HG02763 (cell line): ENCODE measurements around the gene TXNRD2.

Experiments
- ATAC-seq: cut with Tn5 transposase; IDR thresholded peaks from one replicate; pipeline ENCODE4 v1.9.1; 2021; ENCODE audit warnings: mild to moderate bottlenecking, moderate library complexity; ENCODE audit not compliant: unreplicated experiment

Gene TXNRD2

DNA sequence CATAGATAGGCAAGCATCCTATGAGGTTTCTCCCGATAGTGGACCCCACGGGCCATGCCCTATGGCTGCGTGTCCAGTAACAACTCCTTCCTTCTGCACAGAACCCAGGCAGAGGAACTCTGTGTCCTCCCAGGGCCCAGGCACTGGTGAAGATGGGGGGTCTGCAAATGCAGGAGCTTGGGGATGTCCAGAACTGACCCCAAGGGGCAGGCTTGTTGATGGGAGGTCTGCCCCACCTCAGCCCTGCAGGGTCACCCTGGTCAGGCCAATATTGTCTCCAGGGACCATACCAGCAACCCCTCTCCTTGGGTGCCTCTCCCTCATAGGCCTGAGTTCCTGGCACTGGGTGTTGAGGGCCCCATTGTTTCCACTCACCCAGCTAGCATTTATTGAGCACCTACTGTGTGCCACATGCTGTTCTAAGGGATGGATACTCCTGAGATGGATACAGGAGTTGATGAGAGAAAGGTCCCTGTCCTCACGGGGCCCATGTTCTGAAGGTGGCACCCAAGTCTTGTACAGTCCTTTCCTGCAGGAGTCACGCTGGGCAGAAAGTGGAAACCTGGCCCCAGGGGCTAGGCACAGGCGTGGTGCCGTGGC, 26.3 kb upstream of the TXNRD2 start:
- ATAC-seq: no peak

DNA sequence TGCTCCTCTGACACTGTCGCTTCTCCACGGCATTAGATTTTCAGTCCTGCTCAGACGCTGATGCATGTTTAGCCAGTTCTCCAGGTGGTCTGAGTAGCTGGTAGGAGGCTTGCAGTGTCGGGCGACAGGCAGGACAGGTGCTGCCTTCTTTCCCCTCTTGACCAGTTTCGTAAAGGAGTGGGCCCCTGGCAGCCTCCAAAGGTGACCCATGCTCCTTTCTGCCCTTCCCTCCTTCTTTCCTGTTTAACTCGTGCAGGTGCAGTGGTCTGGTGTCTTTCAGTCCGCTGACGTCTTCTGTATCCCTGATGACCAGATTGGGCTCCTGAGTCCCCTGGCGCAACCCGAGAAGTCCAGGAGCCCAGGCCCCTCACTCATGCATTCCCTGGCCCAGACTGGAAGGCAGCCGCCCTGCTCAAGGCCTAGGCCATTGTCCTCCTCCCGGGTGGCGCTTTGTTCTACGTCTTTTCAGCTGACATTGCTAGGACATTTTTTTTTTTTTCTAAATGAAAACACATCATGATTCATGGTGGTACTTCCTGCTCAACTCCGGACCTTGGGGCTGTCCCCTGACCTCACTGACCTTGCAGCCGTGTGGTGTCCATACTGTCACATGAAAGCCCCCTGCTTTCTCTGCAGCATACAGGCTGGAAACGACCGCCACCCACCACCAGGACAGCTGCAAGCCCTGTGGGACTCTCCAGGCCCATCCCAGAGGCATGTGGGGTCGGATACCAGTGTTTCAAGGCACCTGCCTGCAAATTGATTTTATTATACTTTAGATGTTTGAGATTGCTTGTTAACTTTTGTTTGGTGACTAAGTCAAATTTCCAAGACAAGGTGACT, 25.5 kb upstream of the TXNRD2 start:
- ATAC-seq: no peak

DNA sequence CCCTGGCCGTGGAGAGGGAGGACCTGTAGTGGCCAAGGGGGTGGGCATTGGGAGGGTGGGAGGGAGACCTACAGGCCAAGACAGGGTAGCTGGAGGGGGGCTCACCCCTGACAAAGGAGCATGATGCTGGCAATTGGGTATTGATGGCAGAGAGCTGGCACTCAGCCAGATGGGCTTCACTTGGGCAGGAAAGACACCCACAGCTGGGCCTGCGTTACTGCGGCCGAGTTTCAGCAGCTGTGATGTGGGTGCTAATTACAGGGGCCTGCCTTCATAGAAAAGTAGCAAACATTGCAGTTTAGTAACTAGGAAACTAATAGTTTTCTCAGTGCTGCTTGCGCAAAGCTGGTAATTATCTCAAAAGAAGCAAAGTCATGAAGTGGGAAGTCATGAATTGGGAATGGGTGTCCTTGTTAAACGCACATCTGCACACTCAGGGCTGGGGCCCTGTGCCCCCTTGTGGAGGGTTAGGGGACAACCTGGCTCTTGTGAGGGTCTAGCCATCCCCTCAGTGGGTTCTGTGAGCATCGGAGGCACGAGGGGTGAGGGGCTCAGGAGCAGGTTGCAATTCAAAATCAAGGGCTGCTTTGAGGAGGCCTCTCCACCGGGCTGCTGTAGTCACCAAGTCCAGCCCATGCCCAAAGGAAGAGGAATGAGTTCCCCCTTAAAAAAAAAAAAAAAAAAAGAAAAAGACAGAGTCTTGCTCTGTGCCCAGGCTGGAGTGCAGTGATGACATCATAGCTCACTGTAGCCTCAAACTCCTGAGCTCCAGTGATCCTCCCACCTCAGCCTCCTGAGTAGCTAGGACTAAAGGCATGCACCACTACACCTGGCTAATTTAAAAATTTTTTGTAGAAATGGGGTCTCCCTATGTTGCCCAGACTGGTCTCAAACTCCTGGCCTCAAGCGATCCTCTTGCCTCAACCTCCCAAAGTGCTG, 24.4 kb upstream of the TXNRD2 start:
- no peak for ATAC-seq

DNA sequence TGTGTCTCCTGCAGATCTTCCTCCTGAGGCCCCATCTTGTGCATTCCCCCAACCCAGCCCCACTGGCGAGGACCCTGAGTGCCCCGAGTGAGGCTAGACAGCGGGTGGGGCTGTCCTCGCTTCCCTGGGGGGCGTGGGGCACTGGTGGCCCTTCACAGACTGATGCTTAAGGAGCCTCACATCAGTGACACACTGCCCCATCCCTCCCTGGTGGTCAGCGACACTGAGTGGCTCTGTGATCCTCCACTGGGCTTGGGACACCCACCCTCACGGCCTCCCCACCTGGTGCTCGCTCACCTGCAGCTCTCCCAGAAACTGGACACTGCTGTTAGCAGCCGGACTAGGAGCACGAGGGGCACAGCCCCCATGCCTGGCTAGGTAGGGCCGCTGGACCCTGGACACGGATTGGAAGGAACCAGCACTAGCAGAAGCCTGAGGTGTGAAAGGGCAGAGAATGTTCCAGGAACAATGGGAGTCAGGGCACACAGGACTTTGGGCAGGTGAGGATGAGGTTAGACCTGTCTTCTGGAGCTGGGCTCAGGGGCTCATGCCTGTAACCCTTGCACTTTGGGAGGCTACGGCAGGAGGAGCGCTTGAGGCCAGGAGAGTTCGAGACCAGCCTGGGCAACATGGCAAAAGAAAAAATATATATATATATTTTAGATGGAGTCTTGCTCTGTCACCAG, 23.2 kb upstream of the TXNRD2 start:
- ATAC-seq: no peak

DNA sequence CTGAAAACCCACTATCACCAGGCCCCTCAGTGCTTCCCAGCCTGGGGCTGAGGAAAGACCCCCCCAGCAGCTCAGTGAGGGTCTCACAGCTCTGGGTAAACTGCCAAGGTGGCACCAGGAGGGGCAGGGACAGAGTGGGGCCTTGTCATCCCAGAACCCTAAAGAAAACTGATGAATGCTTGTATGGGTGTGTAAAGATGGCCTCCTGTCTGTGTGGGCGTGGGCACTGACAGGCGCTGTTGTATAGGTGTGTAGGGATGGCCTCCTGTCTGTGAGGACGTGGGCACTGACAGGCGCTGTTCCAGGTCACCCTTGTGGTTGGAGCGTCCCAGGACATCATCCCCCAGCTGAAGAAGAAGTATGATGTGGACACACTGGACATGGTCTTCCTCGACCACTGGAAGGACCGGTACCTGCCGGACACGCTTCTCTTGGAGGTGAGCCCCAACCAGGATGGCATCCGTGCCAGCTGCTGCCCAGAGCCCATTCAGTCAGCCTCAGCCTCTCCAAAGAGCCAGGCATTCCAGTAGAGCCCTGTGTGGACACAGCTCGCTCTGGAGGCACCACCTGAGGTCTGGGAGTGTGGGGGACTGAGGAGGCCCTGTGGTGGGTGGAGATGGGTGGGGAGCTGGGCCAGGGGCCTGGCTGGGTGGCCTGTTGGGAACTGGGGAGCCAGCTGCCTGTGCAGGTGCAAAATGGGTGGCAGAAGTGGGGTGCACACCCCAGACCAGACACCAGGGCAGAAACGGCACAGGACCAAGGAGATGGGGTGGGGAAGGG, 22.4 kb upstream of the TXNRD2 start:
- no peak for ATAC-seq

DNA sequence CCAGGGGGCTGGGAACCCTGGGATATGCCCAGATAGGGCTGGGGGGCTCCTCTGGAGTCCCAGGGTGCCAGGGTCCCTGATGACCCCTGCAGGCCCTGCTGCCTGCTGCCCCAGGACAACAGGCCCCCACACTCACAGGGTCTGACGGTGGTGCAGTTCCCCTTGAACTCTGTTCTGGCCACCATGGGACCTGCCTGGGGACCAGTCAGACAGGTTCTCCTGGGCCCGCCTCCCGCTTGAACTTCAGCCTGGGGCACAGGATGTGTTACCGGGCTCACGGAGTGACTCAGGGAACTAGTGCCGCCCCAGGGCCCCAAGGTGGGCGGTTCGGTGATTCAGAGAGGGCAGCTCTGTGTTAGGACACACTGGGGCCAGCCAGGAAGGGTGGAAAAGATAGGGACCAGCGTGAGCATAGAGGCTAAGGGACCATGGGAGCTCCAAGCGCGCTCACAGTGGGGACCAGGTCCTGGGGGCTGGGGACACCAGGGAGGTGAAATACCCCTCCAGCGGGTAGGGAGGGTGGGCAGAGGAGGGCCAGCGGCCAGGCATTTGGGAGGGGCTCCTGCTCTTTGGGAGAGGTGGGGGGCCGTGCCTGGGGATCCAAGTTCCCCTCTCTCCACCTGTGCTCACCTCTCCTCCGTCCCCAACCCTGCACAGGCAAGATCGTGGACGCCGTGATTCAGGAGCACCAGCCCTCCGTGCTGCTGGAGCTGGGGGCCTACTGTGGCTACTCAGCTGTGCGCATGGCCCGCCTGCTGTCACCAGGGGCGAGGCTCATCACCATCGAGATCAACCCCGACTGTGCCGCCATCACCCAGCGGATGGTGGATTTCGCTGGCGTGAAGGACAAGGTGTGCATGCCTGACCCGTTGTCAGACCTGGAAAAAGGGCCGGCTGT, 21.5 kb upstream of the TXNRD2 start:
- ATAC-seq: no peak

DNA sequence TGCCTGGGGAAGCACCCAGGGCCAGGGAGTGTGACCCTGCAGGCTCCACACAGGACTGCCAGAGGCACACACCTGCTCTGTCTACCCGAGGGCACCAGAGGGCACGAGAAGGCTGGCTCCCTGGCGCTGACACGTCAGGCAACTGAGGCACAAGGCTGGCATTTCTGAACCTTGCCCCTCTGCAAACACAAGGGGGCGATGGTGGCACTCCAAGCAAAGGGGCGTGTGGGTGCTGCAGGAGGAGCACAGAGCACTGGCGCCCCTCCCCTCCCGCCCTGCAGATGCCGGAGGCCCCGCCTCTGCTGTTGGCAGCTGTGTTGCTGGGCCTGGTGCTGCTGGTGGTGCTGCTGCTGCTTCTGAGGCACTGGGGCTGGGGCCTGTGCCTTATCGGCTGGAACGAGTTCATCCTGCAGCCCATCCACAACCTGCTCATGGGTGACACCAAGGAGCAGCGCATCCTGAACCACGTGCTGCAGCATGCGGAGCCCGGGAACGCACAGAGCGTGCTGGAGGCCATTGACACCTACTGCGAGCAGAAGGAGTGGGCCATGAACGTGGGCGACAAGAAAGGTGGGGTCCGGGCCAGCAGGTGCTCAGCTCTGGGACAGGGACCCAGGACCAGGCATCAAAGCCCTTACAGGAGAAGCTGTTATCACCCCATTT, 20.8 kb upstream of the TXNRD2 start:
- no peak for ATAC-seq

DNA sequence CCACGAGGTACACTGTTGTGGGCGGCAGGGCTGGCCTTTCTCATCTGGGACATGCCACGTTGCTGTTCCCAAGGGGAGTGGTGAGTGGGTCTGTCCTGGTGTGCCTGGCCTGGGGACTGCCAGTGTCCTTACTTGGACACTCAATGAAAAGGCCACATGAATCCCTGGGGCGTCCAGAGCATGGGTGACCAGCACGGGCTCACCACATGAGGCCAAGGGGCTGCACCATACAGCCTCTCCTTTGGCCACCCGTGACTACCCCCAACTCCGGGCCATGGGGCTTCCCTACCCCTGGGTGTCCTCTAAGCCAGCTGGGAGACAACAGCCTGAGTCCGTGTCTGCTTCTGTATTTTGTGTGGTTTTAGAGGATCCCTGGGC, 20.2 kb upstream of the TXNRD2 start:
- no peak for ATAC-seq

DNA sequence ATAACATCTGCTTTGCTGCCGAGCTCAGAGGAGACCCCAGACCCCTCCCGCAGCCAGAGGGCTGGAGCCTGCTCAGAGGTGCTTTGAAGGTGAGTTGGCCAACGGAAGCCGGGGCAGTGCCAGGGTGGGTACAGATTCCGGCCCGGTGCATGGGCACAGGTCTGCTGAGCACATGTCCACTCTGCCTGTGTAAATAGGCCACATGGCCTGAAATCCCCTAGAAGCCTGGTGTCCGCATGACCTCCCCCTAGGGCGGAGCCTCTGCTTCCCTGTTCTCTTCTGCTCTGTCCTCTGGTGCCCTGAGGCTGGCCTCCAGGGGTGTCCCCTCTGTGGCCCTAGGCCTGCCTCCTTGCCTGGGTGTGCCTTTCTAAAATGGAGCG, 19.6 kb upstream of the TXNRD2 start:
- no peak for ATAC-seq

DNA sequence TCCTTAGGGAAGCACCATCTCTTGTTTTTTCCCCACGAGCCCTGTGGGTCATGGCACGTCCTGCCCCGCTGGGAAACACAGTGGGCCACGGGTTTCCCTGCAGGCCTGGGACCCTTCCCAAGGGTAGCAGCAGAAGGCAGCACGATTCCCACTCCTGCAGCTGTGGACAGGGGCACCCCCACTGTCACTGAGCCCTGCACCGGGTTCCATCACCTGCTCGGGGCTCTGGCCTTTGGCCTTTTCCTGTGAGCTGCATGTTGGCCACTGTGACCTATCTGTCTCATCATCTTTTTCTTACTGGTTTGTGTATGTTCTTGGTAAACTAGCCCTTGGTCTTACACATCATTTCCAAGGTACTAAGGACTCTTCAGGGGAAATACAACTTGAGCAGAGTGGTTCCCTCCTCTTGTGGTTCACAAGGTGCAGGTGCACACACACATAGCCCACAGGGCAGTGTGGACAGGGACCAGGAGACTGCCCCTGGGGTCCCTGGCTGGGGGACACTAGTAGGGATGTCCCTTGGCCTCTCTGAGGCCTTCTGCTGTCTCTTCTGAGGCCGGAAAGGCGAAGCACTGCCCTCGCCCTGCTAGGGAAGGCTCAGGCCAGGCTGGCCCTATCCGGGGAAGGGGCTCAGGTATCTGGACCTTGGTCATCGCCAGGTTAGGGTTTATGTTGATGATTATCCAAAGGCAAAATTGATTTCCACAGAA, 19.0 kb upstream of the TXNRD2 start:
- ATAC-seq: no peak

DNA sequence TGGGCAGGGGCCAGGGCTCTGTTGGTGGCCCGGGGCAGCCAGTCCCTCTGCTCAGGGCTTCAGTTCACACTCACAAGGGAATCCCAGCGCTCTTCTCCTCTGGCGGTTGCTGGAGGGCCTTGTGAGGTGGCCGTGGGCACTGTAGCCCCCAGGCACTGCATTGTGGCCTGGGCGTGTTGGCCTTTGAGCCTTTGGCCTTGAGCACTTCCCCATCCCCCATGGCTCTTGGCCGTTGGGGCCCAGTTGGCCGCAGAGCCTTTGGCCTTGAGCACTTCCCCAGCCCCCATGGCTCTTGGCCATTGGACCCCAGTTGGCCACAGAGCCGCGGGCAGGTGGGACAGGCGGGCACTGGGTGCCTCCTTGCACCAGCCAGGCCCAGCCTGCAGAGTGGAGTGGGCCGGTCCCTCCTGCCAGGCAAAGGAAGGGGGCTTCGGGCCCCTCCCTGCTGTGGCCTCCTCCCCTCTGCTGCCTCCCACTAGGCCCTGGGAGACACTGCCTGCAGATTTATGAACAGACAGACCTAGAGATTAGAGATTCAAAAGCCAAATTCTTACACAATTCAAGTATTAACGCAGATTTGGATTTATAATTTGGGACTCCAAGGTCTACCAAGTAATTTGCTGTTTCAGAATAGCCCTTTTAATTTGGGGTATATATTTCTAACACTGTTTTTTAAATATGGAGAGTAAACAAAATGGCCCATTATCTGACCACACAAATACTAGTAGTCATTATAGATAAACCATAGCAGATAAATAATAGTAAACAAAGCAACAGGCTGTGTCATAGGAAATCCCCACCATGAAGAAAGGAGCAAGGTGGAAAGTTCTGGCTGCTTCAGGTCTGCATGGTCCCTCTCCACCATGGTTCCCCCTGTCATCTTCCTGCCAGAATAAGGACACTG, 18.2 kb upstream of the TXNRD2 start:
- ATAC-seq: no peak

DNA sequence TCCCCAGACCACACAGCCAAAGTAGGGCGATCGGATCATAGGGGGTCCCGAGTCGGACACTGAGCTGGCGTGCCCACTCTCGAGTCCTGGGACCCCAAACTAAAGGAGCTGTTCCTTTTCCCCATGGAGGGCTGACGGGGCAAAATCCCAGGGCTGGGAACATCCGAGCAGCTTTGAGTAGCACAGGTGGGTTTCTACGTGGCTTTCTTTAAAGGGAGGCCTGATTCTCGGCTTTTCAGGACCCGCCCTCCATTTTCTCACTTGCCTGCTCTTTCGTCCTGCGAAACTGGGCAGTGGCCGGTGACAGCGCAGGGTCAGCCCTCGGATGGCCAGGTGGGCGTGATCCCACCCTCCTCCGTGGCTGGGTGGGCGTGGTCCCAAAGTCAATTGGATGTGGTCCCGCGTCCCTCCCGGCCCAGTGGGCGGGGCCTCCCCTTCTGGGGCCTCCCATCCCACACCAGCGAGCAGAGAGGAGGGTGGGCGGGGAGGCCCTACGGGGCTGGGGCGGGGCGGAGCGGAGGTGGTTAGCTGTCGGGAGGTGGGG, 17.5 kb upstream of the TXNRD2 start:
- ATAC-seq: no peak

DNA sequence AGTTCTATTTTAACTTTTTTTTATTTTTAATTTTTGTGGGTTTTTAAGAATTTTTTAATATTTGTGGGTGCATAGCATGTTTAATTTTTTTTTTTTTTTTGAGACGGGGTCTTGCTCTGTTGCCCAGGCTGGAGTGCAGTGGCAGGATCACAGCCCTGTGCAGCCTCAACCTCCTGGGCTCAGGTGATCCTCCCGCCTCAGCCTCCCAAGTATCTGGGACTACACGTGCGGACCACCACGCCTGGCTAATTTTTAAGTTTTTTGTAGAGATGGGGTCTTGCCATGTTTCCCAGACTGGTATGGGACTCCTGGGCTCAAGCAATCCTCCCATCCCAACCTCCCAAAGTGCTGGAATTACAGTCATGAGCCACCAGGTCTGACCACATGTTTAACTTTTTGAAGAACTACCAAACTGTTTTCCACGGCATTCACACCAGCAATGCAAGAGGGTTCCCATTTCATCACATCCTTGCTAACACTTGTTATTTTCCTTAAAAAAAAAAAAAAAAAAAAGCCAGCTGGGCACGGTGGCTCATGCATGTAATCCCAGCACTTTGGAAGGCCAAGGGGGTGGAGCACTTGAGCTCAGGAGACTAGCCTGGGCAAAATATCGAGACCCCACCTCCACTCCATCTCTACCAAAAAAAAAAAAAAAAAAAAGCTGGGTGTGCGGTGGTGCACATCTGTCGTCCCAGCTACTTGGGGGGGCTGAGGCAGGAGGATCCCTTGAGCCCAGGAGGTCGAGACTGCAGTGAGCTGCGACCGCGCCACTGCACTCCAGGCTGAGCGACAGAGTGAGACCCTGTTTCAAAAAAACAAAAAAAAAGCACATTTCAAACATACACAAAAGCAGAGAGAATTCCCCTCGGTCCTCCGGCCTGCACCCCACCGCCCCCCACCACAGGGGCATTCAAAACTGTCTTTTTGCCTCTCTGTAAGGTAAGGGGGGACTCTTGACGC, 16.7 kb upstream of the TXNRD2 start:
- no peak for ATAC-seq

DNA sequence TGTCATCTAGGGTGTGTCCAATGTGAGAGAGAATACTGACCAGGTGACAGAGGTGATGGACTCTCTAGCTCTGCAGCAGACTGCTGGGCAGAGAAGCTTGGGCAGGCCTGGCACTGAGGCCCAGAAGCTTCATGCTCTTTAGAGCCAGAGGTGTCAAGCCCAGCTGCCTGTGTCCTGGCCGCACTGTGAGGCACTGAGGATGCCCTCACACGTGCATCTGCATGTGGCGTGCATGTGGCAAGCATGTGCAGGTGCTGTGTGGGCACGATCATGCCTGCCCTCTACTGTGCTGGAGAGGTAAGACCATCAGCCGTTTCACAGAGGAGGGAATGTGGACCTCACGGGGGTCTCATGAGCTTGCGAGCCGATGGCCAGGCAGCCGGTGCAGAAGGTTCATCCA, 15.8 kb upstream of the TXNRD2 start:
- ATAC-seq: no peak

DNA sequence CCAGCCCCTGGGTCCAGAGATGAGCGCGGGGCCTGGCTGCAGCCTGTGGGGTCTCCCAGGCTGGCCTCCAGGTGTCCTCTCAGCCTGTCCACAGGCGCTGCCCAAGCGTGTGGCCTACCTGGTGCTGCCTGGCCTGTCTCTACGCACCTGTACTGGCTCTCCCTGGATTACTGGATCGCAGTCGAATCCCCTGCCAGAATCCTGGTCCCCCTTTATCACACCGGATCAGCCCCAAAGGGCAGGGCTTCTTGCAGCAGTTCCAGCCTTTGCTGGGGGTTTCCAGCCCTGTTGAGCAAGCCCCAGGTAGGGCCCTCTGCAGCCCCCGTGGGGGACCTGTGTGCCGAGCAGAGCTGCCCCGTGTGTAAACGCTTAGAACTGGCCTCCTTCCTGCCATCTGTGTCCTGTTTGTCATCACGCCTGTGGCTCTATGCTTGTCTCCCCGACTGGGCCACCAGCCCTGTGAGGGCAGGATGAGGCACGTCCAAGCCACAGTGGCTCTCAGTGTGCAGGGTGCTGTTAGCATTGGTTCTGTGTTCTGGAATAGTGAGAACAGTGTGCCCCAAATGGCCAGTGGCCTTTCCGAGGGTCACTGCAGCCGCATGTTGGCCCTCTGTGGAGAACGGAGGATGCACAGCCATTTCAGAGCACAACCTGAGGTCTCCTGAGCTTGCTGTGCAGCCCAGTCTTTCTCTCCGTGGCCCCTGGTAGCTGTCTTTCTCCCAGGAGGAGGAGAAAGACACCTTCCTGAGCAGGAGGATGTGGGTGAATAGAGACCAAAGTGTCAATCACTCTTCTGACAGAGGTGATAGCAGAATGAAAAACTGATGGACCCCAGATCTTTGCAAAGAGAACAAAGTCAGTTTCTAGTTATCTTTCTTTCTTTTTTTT, 13.9 kb upstream of the TXNRD2 start:
- ATAC-seq: no peak
